HT1080 (cell line): ENCODE results near the gene FAM118B. TPM values are rescaled to one million over a fixed set of nuclear protein-coding genes. Genes with fewer than 3 reads are reported as not detected.
A peak's percentile ranks its signal among the peaks of the same experiment; 100 is the strongest.

ENCODE experiments used
- DNase-seq: peaks from one replicate; pipeline ENCODE4 v3.0.0-alpha.2; 2015; ENCODE audit warnings: low read depth
- small RNA-seq: library from RNA; depleted of rRNA; stranded (forward); fragments of <200 nt; gene quantifications from one replicate; pipeline ENCODE3, GENCODE V24; 2014
- total RNA-seq: library from RNA; depleted of rRNA; stranded (reverse); fragments of >200 nt; shearing (Covaris generic); gene quantifications from 2 replicates; pipeline ENCODE4 v1.2.3, GENCODE V29; 2014; rRNA removed

FAM118B gene
- total RNA-seq, 1 experiment from 2014 or later, result 26.5 TPM

- DNase-seq, result peak; percentile 78
Measured at GRCh38 chr11:126310200-126310991, 98.8 kb downstream of the FAM118B start.

- DNase-seq, result no peak
Measured at GRCh38 chr11:126310992-126311310, 99.4 kb downstream of the FAM118B start.

- no peak for DNase-seq
Measured at GRCh38 chr11:126311401-126312291, 100.1 kb downstream of the FAM118B start.

Small RNAs within 50 kb of the gene (small RNA-seq; reads per million reads assigned to genes)
- not detected for gene AP001893.2
- gene RN7SL351P, result not detected
- not detected for gene RNU4-86P

Other genes starting within 250 kb of the FAM118B start
- 1.7 and 1.9 TPM in 2 replicates for gene CDON, start 148.9 kb upstream of the FAM118B start, total RNA-seq
- gene RPUSD4, start 132 bp upstream of the FAM118B start, total RNA-seq, result 25.8 and 30.0 TPM in 2 replicates
- gene SRPRA, start 57.1 kb downstream of the FAM118B start, total RNA-seq, result 152 and 179 TPM in 2 replicates
- 43.1 and 49.2 TPM in 2 replicates for gene FOXRED1, start 57.4 kb downstream of the FAM118B start, total RNA-seq
- 3.3 and 3.6 TPM in 2 replicates for gene TIRAP, start 71.3 kb downstream of the FAM118B start, total RNA-seq
- 29.3 and 37.4 TPM in 2 replicates for gene DCPS, start 92.3 kb downstream of the FAM118B start, total RNA-seq
- gene ST3GAL4, start 143.9 kb downstream of the FAM118B start, total RNA-seq, result 34.7 and 45.9 TPM in 2 replicates